Measurements from ENCODE around the gene MRPL58.

MRPL58 gene

DNA sequence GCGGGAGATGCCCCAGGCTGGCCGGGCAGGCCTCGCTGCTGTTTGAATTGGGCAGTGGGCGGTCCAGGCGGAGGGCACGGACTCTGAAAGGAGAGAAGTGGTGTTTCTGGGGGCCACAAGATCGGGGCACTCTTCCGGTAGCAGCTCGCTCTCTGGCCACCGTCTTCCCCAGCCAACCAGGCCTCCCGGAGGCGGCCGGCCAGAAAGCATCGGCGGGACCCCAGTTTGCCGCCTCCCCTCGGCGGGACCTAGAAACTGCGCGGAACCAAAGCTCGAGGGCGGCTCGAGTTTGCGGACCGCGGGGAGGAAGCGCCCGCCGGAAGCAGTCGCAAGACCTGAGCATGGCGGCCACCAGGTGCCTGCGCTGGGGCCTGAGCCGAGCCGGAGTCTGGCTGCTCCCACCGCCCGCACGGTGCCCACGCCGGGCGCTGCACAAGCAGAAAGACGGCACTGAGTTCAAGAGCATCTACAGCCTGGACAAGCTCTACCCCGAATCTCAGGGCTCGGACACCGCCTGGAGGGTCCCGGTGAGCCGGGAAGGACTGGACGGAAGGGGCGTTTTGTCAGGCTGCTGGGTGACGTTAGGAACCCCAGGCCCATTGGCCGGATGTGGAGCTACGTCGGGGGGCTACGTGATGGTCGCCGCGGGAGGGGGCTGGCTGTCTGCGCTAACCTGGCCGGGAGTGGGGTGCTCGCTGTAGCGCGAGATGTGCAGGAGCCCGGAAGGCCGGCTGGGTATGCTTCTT lies at the start of gene MRPL58 (continued):
- peak; percentile 99 for TF ChIP-seq ZBTB11 (tag by site-specific recombination; conservative IDR thresholded peaks at IDR 0.05; ENCODE audit: low read depth)
- TF ChIP-seq ZNF707 (tag by site-specific recombination; IDR thresholded peaks at IDR 0.05), result peak; percentile 50
- TF ChIP-seq ZNF513 (tag by site-specific recombination; IDR thresholded peaks at IDR 0.05), result no peak
- peak; percentile 75 for TF ChIP-seq ZBTB8A (tag by site-specific recombination; IDR thresholded peaks at IDR 0.05)
- 0 out of 2 replicates have a peak, but pooled peaks have one; percentile 20 for TF ChIP-seq MZF1 (tag by site-specific recombination; IDR thresholded peaks at IDR 0.05; ENCODE audit: borderline replicate concordance)
- no peak for TF ChIP-seq ZNF670 (tag by site-specific recombination; IDR thresholded peaks at IDR 0.05; ENCODE audit: low read depth)
- no peak; the same call in 1 of the 2 replicates for TF ChIP-seq ZBTB44 (tag by site-specific recombination; IDR thresholded peaks at IDR 0.05)
- TF ChIP-seq PRDM1 (tag by site-specific recombination; IDR thresholded peaks at IDR 0.05), result no peak
- peak; percentile 83 for TF ChIP-seq ZNF610 (tag by site-specific recombination; IDR thresholded peaks at IDR 0.05; ENCODE audit: borderline replicate concordance)
- no peak for TF ChIP-seq ZNF354C (tag by site-specific recombination; IDR thresholded peaks at IDR 0.05; ENCODE audit: borderline replicate concordance, low read depth)
- no peak for TF ChIP-seq ZNF596 (tag by site-specific recombination; IDR thresholded peaks at IDR 0.05)
- TF ChIP-seq, protein P1, sequence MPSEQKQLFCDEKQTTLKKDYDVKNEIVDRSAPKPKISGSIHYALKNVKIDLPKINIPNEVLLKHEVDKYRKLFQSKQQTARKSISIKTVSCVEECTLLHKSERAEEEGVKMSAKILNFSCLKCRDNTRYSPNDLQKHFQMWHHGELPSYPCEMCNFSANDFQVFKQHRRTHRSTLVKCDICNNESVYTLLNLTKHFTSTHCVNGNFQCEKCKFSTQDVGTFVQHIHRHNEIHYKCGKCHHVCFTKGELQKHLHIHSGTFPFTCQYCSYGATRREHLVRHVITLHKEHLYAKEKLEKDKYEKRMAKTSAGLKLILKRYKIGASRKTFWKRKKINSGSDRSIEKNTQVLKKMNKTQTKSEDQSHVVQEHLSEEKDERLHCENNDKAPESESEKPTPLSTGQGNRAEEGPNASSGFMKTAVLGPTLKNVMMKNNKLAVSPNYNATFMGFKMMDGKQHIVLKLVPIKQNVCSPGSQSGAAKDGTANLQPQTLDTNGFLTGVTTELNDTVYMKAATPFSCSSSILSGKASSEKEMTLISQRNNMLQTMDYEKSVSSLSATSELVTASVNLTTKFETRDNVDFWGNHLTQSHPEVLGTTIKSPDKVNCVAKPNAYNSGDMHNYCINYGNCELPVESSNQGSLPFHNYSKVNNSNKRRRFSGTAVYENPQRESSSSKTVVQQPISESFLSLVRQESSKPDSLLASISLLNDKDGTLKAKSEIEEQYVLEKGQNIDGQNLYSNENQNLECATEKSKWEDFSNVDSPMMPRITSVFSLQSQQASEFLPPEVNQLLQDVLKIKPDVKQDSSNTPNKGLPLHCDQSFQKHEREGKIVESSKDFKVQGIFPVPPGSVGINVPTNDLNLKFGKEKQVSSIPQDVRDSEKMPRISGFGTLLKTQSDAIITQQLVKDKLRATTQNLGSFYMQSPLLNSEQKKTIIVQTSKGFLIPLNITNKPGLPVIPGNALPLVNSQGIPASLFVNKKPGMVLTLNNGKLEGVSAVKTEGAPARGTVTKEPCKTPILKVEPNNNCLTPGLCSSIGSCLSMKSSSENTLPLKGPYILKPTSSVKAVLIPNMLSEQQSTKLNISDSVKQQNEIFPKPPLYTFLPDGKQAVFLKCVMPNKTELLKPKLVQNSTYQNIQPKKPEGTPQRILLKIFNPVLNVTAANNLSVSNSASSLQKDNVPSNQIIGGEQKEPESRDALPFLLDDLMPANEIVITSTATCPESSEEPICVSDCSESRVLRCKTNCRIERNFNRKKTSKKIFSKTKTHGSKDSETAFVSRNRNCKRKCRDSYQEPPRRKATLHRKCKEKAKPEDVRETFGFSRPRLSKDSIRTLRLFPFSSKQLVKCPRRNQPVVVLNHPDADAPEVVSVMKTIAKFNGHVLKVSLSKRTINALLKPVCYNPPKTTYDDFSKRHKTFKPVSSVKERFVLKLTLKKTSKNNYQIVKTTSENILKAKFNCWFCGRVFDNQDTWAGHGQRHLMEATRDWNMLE (tag by site-specific recombination; conservative IDR thresholded peaks at IDR 0.05; ENCODE audit: low read depth), result peak; percentile 60
- TF ChIP-seq GLI4 (tag by site-specific recombination; IDR thresholded peaks at IDR 0.05), result peak; percentile 91; the same call in 1 of the 2 replicates
- TF ChIP-seq ZNF791 (tag by site-specific recombination; IDR thresholded peaks at IDR 0.05), result no peak
- peak; percentile 52; the same call in 1 of the 2 replicates for TF ChIP-seq ZBTB20 (tag by site-specific recombination; IDR thresholded peaks at IDR 0.05)
- TF ChIP-seq YY1 (tag by site-specific recombination; IDR thresholded peaks at IDR 0.05), result peak; percentile 96
- TF ChIP-seq TRIM28 (IDR thresholded peaks at IDR 0.05; ENCODE audit: borderline replicate concordance, low read length), result no peak
- no peak for TF ChIP-seq HOXA7 (CRISPR knock-in tag; IDR thresholded peaks at IDR 0.05; ENCODE audit: borderline replicate concordance)
- TF ChIP-seq, protein P2, sequence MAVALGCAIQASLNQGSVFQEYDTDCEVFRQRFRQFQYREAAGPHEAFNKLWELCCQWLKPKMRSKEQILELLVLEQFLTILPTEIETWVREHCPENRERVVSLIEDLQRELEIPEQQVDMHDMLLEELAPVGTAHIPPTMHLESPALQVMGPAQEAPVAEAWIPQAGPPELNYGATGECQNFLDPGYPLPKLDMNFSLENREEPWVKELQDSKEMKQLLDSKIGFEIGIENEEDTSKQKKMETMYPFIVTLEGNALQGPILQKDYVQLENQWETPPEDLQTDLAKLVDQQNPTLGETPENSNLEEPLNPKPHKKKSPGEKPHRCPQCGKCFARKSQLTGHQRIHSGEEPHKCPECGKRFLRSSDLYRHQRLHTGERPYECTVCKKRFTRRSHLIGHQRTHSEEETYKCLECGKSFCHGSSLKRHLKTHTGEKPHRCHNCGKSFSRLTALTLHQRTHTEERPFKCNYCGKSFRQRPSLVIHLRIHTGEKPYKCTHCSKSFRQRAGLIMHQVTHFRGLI (tag by site-specific recombination; IDR thresholded peaks at IDR 0.05), result no peak
- peak; percentile 74 for TF ChIP-seq INSM2 (tag by site-specific recombination; IDR thresholded peaks at IDR 0.05)
- TF ChIP-seq, protein P3, sequence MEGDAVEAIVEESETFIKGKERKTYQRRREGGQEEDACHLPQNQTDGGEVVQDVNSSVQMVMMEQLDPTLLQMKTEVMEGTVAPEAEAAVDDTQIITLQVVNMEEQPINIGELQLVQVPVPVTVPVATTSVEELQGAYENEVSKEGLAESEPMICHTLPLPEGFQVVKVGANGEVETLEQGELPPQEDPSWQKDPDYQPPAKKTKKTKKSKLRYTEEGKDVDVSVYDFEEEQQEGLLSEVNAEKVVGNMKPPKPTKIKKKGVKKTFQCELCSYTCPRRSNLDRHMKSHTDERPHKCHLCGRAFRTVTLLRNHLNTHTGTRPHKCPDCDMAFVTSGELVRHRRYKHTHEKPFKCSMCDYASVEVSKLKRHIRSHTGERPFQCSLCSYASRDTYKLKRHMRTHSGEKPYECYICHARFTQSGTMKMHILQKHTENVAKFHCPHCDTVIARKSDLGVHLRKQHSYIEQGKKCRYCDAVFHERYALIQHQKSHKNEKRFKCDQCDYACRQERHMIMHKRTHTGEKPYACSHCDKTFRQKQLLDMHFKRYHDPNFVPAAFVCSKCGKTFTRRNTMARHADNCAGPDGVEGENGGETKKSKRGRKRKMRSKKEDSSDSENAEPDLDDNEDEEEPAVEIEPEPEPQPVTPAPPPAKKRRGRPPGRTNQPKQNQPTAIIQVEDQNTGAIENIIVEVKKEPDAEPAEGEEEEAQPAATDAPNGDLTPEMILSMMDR (tag by site-specific recombination; IDR thresholded peaks at IDR 0.05), result peak; percentile 97
- TF ChIP-seq ZNF184 (tag by site-specific recombination; IDR thresholded peaks at IDR 0.05), result peak; percentile 57; the same call in 1 of the 2 replicates
